Frontal cortex (tissue), 4 donors: ENCODE results near the gene HIPK2. TPM values are rescaled to one million over a fixed set of nuclear protein-coding genes. Genes with fewer than 3 reads are reported as not detected.

Source experiments
- DNase-seq, 2 donors: peaks; one replicate each; pipeline ENCODE4 v3.0.0; 2012; ENCODE audit warnings: low spot score in 2 of 2
- FAIRE-seq: peaks from 2 replicates; lab custom pipeline; 2012; peaks lifted over from hg19 to GRCh38; lab: Jason Lieb, UNC
- total RNA-seq: library from RNA; depleted of rRNA; stranded (reverse); fragments of >200 nt; gene quantifications from one replicate; pipeline ENCODE4 v1.2.3, GENCODE V29; 2014
- donor health status: control.
- donor health status: control.
- donor health status: control.

The HIPK2 gene
- total RNA-seq, 1 donor from 2014 or later, result 10.2 TPM

DNA sequence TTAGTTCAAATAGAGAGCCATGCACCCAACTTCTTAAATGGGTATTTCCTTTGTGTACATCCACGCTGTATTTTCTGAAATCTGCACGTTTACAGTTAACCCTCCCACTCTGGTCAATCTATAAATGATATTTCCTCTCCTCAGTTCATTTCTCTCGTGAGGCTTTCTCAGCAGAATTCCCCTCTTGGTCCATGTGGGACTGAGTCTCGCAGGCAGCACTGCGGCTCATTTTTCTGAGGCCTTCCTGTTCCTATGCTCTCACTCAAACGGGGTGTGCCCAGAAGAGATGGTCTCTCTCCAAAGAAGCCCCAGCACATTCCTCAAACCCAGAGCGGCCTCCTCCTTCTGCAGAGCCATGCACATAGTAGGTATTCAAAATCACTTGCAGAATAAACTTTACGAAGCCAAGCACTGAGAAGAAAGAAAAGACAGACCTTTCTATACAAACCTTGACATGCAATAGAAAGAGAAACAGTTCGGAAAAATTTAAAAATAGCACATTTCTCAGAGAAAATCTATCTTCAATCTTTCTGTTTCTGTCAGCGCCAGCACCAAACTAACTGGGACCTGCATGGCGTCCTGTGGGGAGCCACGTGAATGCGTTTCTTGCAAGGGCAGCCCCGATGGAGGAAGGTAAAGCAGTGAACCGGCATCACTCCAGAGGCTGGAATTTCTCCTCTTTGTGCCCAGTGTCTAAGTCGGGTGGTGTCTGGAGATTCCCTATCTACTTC lies 77.1 kb downstream of the HIPK2 start:
- FAIRE-seq, result no peak

DNA sequence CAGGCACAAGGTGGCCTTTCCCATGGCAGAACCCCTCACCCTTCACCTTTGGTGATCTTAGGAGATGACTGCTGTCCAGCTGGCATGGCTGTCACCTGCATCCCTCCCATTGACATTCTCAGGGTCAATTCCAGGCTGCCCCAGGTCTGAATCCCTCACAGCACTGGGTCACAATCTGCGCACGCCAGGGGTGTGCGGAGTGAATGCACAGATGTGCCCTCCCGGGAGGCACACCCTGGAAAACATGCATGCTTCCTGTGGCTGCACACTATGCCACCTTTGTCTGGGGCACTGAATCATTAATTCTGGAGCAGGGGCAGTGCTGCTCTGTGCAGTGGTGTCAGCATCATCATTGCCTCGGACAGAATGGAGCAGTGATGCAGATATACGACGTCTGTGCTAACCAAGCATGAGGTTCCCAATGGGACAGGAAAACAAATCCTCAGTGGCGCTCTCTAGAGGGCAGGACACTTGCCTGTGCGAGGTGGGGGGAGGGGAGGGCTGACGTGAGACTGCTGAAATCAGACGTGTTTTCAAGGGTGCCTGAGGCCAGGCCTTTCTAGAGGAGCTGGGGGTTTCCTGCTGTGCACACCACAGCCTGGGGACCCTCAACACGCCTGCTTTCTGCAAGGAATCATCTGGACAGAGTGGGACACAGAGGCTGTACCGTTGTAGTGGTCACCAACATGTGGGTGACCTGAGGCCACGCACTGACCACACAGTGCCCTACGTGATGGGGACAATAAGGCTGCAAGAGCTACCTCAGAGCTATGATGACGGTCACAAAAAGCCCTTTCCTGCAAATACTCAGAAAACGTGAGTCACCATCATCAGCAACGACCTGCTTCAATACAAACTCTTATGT lies 77.9 kb downstream of the HIPK2 start:
- no peak for FAIRE-seq

More for the DNA sequence above, 77.1 kb downstream of the HIPK2 start:
- DNase-seq, result no peak

DNA sequence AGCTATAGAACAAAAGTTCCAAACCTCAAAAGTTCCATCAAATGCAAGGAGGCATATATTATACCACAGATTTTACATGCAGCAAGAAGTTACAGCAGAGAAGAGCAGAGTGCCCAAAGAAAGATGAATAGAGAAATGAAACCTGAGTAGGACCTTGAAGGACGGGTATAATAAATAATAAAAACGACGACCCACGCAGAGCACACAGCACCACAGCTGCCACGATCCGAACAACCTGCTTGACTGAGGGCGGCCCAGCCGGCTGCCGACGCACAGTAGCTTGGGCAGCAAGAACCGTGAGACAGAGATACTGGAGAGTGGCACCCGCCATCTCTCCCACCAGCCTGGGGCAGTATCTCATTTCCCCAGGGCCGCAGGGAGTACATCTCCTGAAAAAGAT lies 79.0 kb downstream of the HIPK2 start:
- FAIRE-seq (no peak), DNase-seq (no peak)

More for the DNA sequence above, 77.9 kb downstream of the HIPK2 start:
- no peak for DNase-seq

DNA sequence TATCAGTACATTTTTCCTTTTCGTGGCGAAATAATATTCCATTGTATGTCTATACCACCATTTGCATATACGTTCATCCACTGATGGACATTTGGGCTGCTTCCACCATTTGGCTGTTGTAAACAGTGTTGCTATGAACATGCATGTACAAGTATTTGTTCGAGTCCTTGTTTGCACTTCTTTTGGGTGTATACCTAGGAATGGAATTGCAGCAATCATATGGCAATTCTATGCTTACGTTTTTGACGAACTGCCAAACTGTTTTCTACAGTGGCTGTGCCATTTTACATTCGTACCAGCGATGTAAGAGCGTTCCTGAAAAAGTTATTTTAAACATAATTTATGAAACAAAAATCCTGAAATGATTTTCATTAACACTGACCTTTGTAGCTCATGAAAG lies 79.5 kb downstream of the HIPK2 start:
- no peak for FAIRE-seq
- no peak for DNase-seq

DNA sequence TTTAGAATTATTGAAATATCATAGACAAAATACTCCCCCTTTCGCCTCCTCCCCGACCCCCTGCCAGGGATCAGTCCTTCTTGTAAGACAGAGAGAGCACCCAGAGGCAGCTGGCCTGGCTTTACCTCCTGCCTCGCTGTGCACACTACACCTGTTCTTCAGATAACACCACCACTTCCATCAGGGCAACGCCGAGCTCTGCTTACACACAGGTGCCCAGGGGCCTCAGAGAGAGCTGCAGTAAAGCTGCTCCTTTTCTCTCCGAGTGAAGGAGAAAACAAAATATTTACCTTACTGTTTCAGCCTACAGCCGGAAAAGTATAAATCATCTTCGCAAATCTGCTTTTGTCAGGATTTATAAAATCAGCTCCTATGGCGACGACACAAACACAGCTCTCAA lies 80.7 kb downstream of the HIPK2 start:
- no peak for DNase-seq
- no peak for FAIRE-seq

DNA sequence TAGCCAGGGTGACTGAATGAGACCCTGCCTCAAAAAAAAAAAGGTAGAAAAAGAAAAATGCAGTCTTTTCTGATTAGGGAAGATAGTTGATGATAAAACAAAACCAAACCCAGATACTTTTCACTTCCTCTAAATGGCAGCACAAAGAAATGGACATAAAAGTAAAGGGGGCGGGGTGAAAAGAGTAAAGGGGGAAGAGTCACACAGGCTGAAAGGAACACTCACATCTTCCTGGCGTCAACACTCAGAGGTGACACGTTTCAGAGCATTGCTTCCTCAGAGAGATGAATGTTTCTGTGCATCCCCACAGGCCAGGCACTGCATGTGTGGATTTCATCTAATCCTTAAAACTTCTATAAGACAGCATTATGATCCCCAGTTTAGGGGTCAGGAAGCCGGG lies 81.2 kb downstream of the HIPK2 start:
- DNase-seq (no peak), FAIRE-seq (no peak)

DNA sequence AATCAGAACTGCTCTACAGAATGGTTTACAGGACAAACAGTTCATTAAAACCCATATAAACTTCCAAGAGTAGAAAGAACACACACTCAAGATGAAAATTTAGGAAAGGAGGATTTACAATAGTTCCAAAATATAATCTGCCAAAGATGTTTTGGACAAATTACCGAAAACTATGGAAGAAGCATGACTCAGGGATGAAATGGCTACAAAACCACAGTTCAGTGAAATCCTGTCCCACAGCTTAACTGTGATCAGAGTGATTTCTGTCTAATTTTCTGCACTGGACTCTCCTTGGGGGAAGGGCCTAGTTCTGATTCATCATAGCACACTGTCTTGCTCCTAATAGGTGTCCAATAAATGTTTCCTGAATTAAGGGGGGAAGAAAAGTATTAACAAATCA lies 82.2 kb downstream of the HIPK2 start:
- DNase-seq, result no peak

DNA sequence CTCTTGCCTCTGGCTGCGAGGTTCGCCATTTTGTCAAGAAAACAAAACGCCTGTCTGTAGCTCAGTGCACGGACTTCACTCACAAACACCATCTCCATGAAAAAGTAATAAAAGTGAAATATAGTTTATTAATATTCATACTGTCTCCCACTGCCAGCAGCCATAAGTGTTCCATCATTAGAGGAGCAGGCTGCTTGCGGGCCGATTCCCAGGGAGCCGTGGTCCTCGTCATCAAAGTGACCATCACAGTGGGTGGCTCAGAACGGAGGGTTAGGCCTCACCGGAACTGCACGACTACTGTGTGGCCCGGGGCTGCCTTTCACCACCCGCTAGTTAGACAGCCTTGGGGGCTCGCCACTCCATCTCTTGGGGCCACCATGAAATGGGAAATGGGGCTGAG lies 82.7 kb downstream of the HIPK2 start:
- FAIRE-seq (no peak), DNase-seq (no peak)

More for the DNA sequence above, 82.2 kb downstream of the HIPK2 start:
- no peak for FAIRE-seq

DNA sequence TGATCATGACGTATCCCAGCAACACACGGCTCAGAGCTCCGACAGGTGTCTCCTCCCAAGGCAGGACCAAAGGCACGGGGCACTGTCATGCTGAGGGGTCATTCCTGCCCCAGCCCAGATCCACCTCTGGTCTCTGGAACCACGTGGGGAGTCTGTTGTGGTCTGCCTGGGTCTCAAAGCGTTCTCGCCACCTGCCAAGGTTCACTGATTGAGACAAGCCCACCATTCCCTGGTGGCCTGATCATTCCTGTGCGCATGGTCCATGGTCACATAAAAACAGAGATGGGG lies 83.5 kb downstream of the HIPK2 start:
- DNase-seq, result no peak
- no peak for FAIRE-seq

DNA sequence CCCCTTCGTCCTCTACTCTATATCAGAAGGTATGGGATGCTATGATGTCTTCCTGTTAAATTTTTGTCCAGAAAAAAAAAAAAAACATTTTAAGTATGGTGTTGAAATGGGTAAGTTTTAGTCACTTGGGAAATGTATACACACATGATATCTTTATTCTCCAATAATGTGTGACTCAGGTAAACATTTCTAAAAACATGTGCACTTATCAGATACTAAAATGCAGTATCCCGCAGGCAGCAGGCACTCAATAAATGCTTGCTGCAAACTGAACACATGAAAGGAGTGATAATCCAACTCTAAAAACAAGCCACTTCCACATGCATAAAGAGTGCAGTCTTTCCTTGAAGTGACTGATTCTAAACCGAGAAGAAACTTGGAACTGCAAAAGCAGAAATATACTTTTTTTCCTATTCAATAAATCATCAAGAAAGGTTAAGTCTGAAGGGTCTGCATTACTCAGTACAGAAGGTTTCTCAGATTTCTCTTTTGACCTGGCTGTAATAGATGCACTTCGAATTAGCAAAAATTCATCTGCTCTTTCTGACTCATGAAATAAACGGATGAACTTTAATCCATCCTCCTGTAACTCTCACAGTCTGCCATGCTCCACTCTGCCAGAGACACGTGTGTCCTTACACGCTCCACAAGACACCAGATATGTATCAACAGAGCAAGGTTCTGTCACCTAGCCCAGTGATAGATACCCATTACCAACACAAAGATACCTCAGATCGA lies 84.0 kb downstream of the HIPK2 start:
- FAIRE-seq, result no peak
- no peak for DNase-seq

DNA sequence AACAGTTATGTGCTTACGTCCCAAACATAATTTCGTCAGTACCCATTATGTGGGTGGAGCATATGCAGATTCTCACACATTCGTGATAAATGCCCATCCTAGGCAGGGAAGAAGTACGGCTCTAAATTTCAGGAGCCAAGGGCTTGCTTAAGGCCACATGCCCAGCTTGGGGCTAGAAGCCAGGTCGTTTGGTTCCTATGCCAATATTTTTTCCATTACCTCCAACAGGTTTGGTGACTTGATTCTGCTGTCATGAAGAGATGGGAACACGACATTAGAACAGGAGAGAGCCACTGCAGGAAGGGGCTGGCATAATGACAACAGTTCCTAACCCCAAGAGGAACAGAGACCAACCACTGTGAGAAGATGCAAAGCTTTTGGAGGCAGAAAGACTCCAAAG lies 85.1 kb downstream of the HIPK2 start:
- FAIRE-seq (no peak), DNase-seq (no peak)

DNA sequence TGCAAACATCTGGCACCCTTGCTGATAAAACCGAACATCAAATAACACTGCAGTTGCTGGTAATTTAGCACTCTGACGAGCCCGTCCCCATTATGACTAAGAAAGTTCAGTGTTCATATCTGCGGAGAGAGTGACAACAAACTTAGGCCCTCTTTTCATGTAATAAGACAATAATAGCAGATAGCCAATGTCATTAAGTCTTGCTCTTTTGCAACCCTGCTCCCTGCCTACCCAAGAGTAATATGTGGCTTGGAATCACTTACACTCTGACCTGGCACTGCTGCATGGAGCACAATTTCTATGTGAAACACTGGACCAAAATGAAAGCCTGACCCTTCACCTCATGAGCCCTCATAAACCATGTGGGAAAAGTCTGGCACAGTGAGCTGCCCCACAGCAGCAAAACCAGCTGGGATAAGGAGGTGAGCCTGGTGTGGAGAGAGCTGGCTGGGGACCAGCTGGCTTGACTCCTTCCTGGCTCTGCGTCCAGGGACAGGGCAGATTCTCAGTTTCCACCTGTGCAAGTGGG lies 86.5 kb downstream of the HIPK2 start:
- FAIRE-seq, result no peak
- DNase-seq, result no peak

DNA sequence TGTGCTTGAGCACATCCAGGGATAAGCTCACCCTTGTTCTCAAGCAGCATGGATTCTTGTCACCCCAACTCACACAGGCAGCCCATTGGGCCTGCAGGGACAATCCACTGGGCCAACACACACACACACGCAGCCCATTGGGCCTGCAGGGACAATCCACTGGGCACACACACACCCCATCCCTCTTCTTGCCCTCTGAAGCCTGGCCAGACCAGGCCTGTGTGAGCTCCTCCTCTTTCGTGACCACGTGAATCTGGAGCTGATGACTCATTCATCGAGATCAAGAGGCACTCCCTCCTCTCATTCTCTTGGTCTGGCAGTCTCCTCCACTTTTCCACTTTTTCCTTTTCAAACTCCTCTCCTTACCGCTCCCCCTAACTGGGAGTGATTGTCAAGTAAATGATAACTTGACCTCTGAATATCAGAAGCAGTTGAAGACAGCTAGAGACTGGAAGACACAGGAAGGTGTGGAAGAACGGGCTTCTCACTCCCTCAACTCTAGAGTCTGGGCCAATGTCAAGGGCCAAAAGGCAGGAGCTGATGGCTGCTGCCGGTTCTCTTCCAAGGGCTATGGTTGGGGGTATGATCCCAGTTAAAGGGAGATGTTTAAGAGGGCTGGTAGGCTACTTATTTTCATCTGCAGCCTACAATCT lies 89.7 kb downstream of the HIPK2 start:
- DNase-seq, result no peak
- no peak for FAIRE-seq

DNA sequence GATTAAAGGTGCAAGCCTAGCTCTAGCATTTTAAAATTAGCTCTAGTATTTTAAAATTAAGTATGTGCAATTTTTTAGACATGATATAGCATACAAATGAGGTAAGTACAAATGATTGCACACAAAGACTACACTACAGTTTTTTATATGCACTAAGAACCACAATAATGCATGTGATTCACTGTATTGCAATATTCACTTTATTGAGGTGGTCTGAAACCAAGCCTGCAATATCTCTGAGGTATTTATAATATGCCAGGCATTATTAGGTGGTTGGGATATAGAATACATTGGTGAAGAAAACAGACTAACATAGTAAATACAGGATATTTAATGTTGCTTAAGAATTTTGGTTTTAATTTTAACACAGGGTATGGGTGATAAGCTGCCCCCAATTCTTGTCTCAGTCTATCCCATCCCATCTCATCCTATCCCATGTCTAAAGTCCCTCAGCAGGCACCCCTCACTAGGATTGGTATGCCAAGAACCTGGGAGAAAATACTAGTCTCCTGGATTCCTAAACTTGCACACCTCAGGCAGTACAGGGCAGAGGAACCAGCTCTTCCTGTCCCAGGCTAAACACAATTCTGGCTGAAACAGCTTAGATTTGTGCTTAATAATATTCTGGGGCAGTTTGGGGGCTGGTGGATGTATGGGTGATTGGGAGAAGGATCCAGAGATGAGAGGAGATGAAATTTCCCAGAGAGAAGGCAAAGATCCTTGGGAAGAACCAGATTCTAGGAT lies 90.4 kb downstream of the HIPK2 start:
- DNase-seq (no peak), FAIRE-seq (no peak)

DNA sequence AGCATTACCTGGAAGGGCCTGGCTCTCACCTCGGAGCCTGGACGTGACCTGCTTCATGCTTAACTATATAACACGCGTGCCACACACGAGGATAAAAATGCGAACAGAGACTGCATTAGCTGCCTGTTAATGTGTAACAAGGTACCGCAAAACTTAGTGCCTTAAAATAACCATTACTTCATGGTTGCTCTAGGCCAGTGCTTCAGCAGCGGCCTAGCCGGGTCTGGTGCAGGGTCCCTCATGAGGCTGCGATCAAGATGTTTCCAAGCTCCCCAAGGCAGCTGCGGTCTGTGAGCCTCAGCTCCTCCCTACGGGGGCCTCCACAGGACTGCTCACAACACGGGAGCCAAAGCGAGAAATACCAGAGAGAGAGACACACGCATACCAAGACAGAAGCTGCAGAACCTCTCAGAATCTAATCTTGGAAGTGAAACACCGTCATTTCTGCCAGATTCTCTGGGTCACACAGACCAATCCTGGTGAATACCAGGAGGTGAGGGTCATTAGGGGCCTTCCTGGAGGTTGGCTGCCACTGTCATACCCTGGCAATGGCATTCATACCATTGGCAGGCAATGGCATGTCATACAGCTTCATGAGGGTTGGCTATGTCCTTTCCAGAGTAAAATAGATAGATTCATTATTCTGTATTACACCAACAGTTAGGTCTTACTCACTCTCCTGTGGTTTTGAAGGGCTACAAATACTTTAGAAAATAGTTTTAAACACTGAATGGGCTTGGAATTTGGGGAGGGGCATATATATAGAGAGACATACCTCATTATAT lies 94.5 kb downstream of the HIPK2 start:
- no peak for FAIRE-seq
- DNase-seq, result no peak

DNA sequence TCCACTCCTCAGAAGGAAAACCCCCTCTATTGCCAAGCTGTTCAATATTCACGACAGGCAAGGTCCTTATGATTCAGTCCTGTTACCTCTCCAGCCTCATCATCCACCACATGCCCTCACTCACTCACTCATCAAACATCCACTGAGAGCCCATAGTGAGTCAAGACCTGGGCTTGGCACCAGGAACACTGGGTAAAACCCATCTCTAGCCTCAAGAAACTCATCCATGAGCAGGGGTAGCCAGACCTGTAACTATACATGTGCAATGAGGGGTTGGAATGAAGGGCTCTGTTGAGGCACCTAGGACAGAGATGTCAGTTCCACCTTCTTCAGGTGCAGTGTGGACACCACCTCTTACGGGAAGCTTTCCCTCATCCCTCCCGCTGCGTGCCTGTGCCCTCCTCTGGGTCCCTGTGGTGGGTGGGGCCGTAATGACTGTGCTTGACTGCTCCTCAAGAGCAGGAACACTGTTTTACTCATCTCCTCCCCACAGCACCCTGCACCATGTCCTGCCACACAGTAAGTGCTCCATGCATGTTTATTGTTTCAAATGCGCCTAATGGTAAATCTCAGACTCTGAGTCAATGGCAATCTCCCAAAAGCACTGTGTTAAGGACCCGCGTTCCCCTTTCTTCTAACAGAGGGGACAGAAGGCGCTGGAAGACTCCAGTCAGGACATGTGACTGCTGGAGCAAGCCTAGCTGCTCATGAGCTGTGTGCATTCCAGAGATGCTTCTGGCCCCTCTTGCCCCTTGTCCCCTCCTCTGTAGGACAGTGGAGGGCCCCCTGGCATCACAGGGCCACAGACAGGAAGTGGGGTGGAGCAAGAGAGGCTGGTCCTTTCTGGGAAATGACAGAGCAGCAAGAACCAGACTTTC lies 95.4 kb downstream of the HIPK2 start:
- FAIRE-seq, result no peak
- DNase-seq, result no peak

DNA sequence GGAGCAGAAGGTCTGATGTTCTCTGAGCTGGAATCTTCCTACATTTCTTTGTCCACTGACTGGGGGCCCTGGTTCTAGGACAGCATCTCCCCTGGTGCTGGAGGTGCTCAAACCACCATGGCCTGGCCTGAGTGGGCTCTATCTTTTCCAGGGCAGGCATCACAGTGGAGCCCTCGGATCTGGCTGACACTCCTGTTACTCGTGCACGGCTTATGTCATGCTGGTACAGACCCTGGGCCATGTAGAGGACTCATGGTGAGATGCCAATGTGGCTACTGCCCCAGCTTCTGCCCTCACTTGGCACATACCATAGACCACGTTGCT lies 96.0 kb downstream of the HIPK2 start:
- no peak for FAIRE-seq

DNA sequence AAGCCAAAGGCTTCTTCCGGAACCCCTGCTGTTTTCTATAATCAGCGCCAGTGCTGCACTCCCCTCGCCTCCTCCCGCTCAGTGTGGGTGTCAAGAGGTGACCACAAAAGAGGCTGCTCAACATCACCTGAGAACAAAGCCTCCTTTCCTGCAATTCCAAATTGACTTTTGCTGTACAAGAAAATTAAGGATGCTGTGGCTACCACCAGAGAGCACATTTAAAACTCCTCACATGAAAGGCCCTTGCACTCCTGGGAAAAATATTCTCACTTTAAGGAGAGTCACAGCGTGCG lies 96.4 kb downstream of the HIPK2 start:
- DNase-seq (no peak), FAIRE-seq (no peak)

More for the DNA sequence above, 96.0 kb downstream of the HIPK2 start:
- no peak for DNase-seq
